PFSK-1 (cell line): ENCODE measurements around the gene HECTD1.

Experiments used
- POLR2AphosphoS5 ChIP-seq: IDR thresholded peaks from 2 replicates; pipeline ENCODE4 v1.6.1; 2012; ENCODE audit warnings: low read depth, mild to moderate bottlenecking, control low read depth, low read length, moderate library complexity
- REST ChIP-seq, 2 experiments: IDR thresholded peaks; 2 replicates each; pipeline versions ENCODE4 v1.6.1 to v1.8.0; 2011 to 2012; ENCODE audit warnings: low read depth in 2 of 2, low read length in 2 of 2, control low read depth in 1 of 2, inconsistent platforms in 1 of 2, mild to moderate bottlenecking in 1 of 2, moderate library complexity in 1 of 2; ENCODE audit not compliant: insufficient read depth in 1 of 2
- SIN3A ChIP-seq: IDR thresholded peaks from 2 replicates; pipeline ENCODE4 v1.6.1; 2012; ENCODE audit warnings: mild to moderate bottlenecking, low read length, moderate library complexity, borderline replicate concordance; ENCODE audit not compliant: insufficient read depth

GRCh38 chr14:31208546-31209424 is 1.2 kb upstream of the HECTD1 start:
- TF ChIP-seq POLR2AphosphoS5 = no peak
- no peak for TF ChIP-seq REST (IDR thresholded peaks at IDR 0.05; ENCODE audit: insufficient read depth in 1 of 2, low read depth in 2 of 2, low read length in 2 of 2)
- no peak for TF ChIP-seq SIN3A
